WTC11 (cell line): ENCODE measurements around the gene PHLPP2. TPM values are rescaled to one million over a fixed set of nuclear protein-coding genes. Genes with fewer than 3 reads are reported as not detected.

ENCODE experiments used
- ATAC-seq: fragments of 200-7000 bp; cut with Tn5 transposase; 2 replicates; pipeline ENCODE4 v1.10.0; 2021; ENCODE audit warnings: mild to moderate bottlenecking, moderate library complexity
- CTCF ChIA-PET: fragments of 300-600 bp; sonication (Branson Sonifier 250); formaldehyde crosslinking; loops from one replicate; lab custom pipeline; 2021; ENCODE audit warnings: antibody characterized with exemption; lab: Charles Lee
- POLR2A ChIA-PET: fragments of 350-600 bp; sonication (Branson Sonifier 250); formaldehyde crosslinking; loops from one replicate; lab custom pipeline; 2021; ENCODE audit warnings: antibody characterized with exemption; lab: Charles Lee
- DNase-seq: peaks from one replicate; pipeline ENCODE4 v3.0.0; 2021; ENCODE audit warnings: low spot score
- H3K27ac Mint-ChIP-seq: 2 replicates; pipeline ENCODE4 v1.8.0; 2021; ENCODE audit warnings: mixed read lengths
- H3K27me3 Mint-ChIP-seq: 2 replicates; pipeline ENCODE4 v1.8.0; 2021; ENCODE audit warnings: low read depth, mild to moderate bottlenecking, moderate library complexity, mixed read lengths
- H3K36me3 Mint-ChIP-seq: 2 replicates; pipeline ENCODE4 v1.8.0; 2021; ENCODE audit warnings: mixed read lengths
- H3K4me1 Mint-ChIP-seq: 2 replicates; pipeline ENCODE4 v1.8.0; 2022; ENCODE audit warnings: mixed read lengths
- H3K4me3 Mint-ChIP-seq: 2 replicates; pipeline ENCODE4 v1.8.0; 2021; ENCODE audit warnings: mild to moderate bottlenecking, moderate library complexity, mixed read lengths
- H3K9me3 Mint-ChIP-seq: 2 replicates; pipeline ENCODE4 v1.8.0; 2021; ENCODE audit warnings: mixed read lengths
- ATF6 ChIP-seq: sonication (generic); formaldehyde crosslinking; IDR thresholded peaks from 2 replicates; pipeline ENCODE4 v1.8.1; 2023; ENCODE audit warnings: mild to moderate bottlenecking, missing genetic modification reagents
- CBFB ChIP-seq: sonication (generic); formaldehyde crosslinking; IDR thresholded peaks from 2 replicates; pipeline ENCODE4 v1.8.1; 2022; ENCODE audit warnings: mild to moderate bottlenecking, low read depth, missing genetic modification reagents
- CDX4 ChIP-seq: fragments of 250-450 bp; sonication (Bioruptor Pico); IDR thresholded peaks from 2 replicates; pipeline ENCODE4 v1.9.0; 2021; ENCODE audit warnings: moderate library complexity, mild to moderate bottlenecking, inconsistent platforms, borderline replicate concordance
- E2F1 ChIP-seq: sonication (generic); formaldehyde crosslinking; IDR thresholded peaks from 2 replicates; pipeline ENCODE4 v1.8.0; 2022; ENCODE audit warnings: mild to moderate bottlenecking, missing genetic modification reagents
- E2F4 ChIP-seq: sonication (generic); formaldehyde crosslinking; IDR thresholded peaks from 2 replicates; pipeline ENCODE4 v1.8.1; 2022; ENCODE audit warnings: low read depth, mild to moderate bottlenecking, moderate library complexity, missing genetic modification reagents, borderline replicate concordance
- HMGXB4 ChIP-seq: sonication (generic); formaldehyde crosslinking; IDR thresholded peaks from 2 replicates; pipeline ENCODE4 v1.8.1; 2023; ENCODE audit warnings: mild to moderate bottlenecking, moderate library complexity, missing genetic modification reagents
- MLX ChIP-seq: sonication (generic); formaldehyde crosslinking; IDR thresholded peaks from 2 replicates; pipeline ENCODE4 v1.8.1; 2023; ENCODE audit warnings: mild to moderate bottlenecking, missing genetic modification reagents, moderate library complexity
- MYBL2 ChIP-seq: sonication (generic); formaldehyde crosslinking; IDR thresholded peaks from 2 replicates; pipeline ENCODE4 v1.8.1; 2023; ENCODE audit warnings: mild to moderate bottlenecking, moderate library complexity, missing genetic modification reagents
- NR2C2 ChIP-seq: sonication (generic); formaldehyde crosslinking; IDR thresholded peaks from 2 replicates; pipeline ENCODE4 v1.8.0; 2022; ENCODE audit warnings: mild to moderate bottlenecking, missing genetic modification reagents
- NR3C1 ChIP-seq: sonication (generic); formaldehyde crosslinking; conservative IDR thresholded peaks from 2 replicates; pipeline ENCODE4 v1.8.1; 2023; ENCODE audit warnings: low read depth, mild to moderate bottlenecking, missing genetic modification reagents
- SOX15 ChIP-seq: fragments of 250-450 bp; sonication (Bioruptor Pico); IDR thresholded peaks from 2 replicates; pipeline ENCODE4 v1.9.0; 2021; ENCODE audit warnings: mild to moderate bottlenecking
- SP1 ChIP-seq: sonication (generic); formaldehyde crosslinking; conservative IDR thresholded peaks from 2 replicates; pipeline ENCODE4 v1.8.1; 2022; ENCODE audit warnings: missing genetic modification reagents
- TCF7 ChIP-seq: sonication (generic); formaldehyde crosslinking; IDR thresholded peaks from 2 replicates; pipeline ENCODE4 v1.8.0; 2022; ENCODE audit warnings: mild to moderate bottlenecking, low read depth, missing genetic modification reagents, moderate library complexity
- ZBTB21 ChIP-seq: sonication (generic); formaldehyde crosslinking; IDR thresholded peaks from 2 replicates; pipeline ENCODE4 v1.8.1; 2023; ENCODE audit warnings: mild to moderate bottlenecking, missing genetic modification reagents, borderline replicate concordance
- ZNF219 ChIP-seq: sonication (generic); formaldehyde crosslinking; IDR thresholded peaks from 2 replicates; pipeline ENCODE4 v1.8.0; 2023; ENCODE audit warnings: missing genetic modification reagents, mild to moderate bottlenecking, borderline replicate concordance
- ZNF317 ChIP-seq: sonication (generic); formaldehyde crosslinking; IDR thresholded peaks from 2 replicates; pipeline ENCODE4 v1.8.1; 2023; ENCODE audit warnings: low read depth, mild to moderate bottlenecking, moderate library complexity, missing genetic modification reagents, borderline replicate concordance
- ZNF396 ChIP-seq: fragments of 250-450 bp; sonication (Bioruptor Pico); IDR thresholded peaks from 2 replicates; pipeline ENCODE4 v1.8.0; 2021; ENCODE audit warnings: mild to moderate bottlenecking, moderate library complexity, borderline replicate concordance
- total RNA-seq: library from RNA; stranded (reverse); gene quantifications from 3 replicates; pipeline ENCODE4 v1.2.3, GENCODE V29; 2021

PHLPP2 gene
- total RNA-seq, 1 experiment from 2014 or later, result 29.3 TPM

GRCh38 chr16:71626018-71626857 is 98.3 kb downstream of the PHLPP2 start, which contains the start of gene MARVELD3 (continued):
- 0 out of 2 replicates have a peak, but pooled peaks have one; percentile 54 for TF ChIP-seq MYBL2

- TF ChIP-seq SOX15 (CRISPR knock-in tag), result no peak
- no peak for TF ChIP-seq ZNF317 (CRISPR knock-in tag)
- peak overlapping the region; percentile 89 for H3K4me3 Mint-ChIP-seq
- H3K27me3 Mint-ChIP-seq, result no peaks in the 10 kb centered on the region; the same call in 1 of the 2 replicates
- peaks cover 28% of the 10 kb centered on the region for H3K4me1 Mint-ChIP-seq
- peaks cover 21% of the 10 kb centered on the region for H3K36me3 Mint-ChIP-seq
- no peak overlapping the region for H3K27ac Mint-ChIP-seq
- POLR2A ChIA-PET, result interaction anchor here (0.5 to 0.7 kb wide), 2 partner anchors 99 to 1589 kb away, joined by 4 read pairs; partner anchors contain the start of gene CHST4
- peaks cover 17% of the 10 kb centered on the region for H3K9me3 Mint-ChIP-seq
- ATAC-seq, result no peak
- CTCF ChIA-PET, result interaction anchor here (0.7 to 1.0 kb wide), 13 partner anchors 14 to 375 kb away, joined by 3 to 20 read pairs (median 3); partner anchors contain the start of gene CHST4
- no peak for DNase-seq
Measured at GRCh38 chr16:71625113-71625850, 99.2 kb downstream of the PHLPP2 start.

- no peak overlapping the region for H3K27ac Mint-ChIP-seq
Measured at GRCh38 chr16:71623597-71623996, 100.9 kb downstream of the PHLPP2 start.

GRCh38 chr16:71622088-71622487 is 102.4 kb downstream of the PHLPP2 start:
- ATAC-seq, result no peak
- H3K27ac Mint-ChIP-seq, result no peak overlapping the region
- ChIA-PET CTCF (no interaction called here), POLR2A (no interaction called here)
- peaks cover 6% of the 10 kb centered on the region for H3K4me1 Mint-ChIP-seq
- peaks cover 3% of the 10 kb centered on the region for H3K27me3 Mint-ChIP-seq
- H3K4me3 Mint-ChIP-seq, result no peak overlapping the region
- H3K9me3 Mint-ChIP-seq, result peaks cover 20% of the 10 kb centered on the region
- H3K36me3 Mint-ChIP-seq, result no peaks in the 10 kb centered on the region
- no peak for DNase-seq
- TF ChIP-seq CDX4 (CRISPR knock-in tag) (no peak), ZNF219 (CRISPR knock-in tag) (no peak), NR2C2 (CRISPR knock-in tag) (no peak), ZBTB21 (CRISPR knock-in tag) (no peak), HMGXB4 (CRISPR knock-in tag) (no peak), ATF6 (CRISPR knock-in tag) (no peak)

More at GRCh38 chr16:71623597-71623996, 100.9 kb downstream of the PHLPP2 start:
- peaks cover 3% of the 10 kb centered on the region for H3K27me3 Mint-ChIP-seq
- no peak for TF ChIP-seq TCF7 (CRISPR knock-in tag)
- no peak for TF ChIP-seq E2F4
- no peak for TF ChIP-seq SP1 (CRISPR knock-in tag)
- no peak for TF ChIP-seq E2F1
- no peak for TF ChIP-seq ZNF219 (CRISPR knock-in tag)
- TF ChIP-seq CBFB, result no peak
- TF ChIP-seq NR3C1 (CRISPR knock-in tag), result no peak
- TF ChIP-seq ZNF396 (CRISPR knock-in tag), result no peak
- TF ChIP-seq MLX, result no peak
- peaks cover 8% of the 10 kb centered on the region for H3K36me3 Mint-ChIP-seq
- H3K4me1 Mint-ChIP-seq, result peaks cover 15% of the 10 kb centered on the region
- ATAC-seq (no peak), DNase-seq (no peak)
- CTCF ChIA-PET, result no interaction called here
- H3K9me3 Mint-ChIP-seq, result peaks cover 20% of the 10 kb centered on the region
- H3K4me3 Mint-ChIP-seq, result no peak overlapping the region
- POLR2A ChIA-PET, result no interaction called here
